Fibroblast of villous mesenchyme (primary cell): ENCODE results near the gene POLN. TPM values are rescaled to one million over a fixed set of nuclear protein-coding genes. Genes with fewer than 3 reads are reported as not detected.

Source experiments
- DNase-seq: peaks from one replicate; pipeline ENCODE4 v3.0.0-alpha.2; 2010; ENCODE audit warnings: low read depth
- H3K4me3 ChIP-seq: 2 replicates; pipeline ENCODE4 v1.5.1; 2011; ENCODE audit warnings: low read depth, mild to moderate bottlenecking, low read length
- total RNA-seq: library from RNA; depleted of rRNA; stranded (reverse); fragments of >200 nt; gene quantifications from 2 replicates; pipeline ENCODE4 v1.2.3, GENCODE V29; 2012
- TF ChIP-seq, protein P1 (sequence below): IDR thresholded peaks from 2 replicates; pipeline ENCODE4 v1.5.1; 2012; ENCODE audit warnings: low read depth, mild to moderate bottlenecking, low read length; ENCODE audit not compliant: insufficient read depth

Gene POLN
- total RNA-seq, 1 donor, result 4.7 TPM

DNA sequence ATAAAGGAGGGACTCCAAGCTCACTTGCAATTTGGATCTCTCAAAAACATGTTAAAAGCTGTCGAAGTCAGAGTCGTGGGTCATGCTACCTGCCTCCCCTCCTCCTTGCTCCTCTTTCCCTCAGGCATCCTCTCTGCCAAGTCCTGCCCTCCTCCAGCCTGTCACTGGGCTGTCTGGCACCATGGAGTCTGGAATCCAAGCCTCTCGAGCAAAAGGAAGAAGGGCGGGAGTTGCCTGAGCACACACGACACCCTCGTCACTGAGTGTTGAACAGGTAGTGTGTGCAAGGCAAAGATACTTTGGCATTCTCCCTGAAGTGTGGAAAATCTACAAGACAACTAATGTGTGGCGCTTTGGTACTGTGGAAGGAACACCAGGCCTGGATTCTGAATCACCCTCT lies 62.2 kb downstream of the POLN start:
- DNase-seq, result no peak
- TF ChIP-seq, protein P1, sequence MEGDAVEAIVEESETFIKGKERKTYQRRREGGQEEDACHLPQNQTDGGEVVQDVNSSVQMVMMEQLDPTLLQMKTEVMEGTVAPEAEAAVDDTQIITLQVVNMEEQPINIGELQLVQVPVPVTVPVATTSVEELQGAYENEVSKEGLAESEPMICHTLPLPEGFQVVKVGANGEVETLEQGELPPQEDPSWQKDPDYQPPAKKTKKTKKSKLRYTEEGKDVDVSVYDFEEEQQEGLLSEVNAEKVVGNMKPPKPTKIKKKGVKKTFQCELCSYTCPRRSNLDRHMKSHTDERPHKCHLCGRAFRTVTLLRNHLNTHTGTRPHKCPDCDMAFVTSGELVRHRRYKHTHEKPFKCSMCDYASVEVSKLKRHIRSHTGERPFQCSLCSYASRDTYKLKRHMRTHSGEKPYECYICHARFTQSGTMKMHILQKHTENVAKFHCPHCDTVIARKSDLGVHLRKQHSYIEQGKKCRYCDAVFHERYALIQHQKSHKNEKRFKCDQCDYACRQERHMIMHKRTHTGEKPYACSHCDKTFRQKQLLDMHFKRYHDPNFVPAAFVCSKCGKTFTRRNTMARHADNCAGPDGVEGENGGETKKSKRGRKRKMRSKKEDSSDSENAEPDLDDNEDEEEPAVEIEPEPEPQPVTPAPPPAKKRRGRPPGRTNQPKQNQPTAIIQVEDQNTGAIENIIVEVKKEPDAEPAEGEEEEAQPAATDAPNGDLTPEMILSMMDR, result no peak
- H3K4me3 ChIP-seq, result no peak overlapping the region

- TF ChIP-seq, protein P1, result no peak
- DNase-seq, result no peak
- H3K4me3 ChIP-seq, result no peak overlapping the region
Observed at GRCh38 chr4:2178986-2179385, 62.9 kb downstream of the POLN start.

- DNase-seq, result no peak
Observed at GRCh38 chr4:2177443-2178093, 64.4 kb downstream of the POLN start.

DNA sequence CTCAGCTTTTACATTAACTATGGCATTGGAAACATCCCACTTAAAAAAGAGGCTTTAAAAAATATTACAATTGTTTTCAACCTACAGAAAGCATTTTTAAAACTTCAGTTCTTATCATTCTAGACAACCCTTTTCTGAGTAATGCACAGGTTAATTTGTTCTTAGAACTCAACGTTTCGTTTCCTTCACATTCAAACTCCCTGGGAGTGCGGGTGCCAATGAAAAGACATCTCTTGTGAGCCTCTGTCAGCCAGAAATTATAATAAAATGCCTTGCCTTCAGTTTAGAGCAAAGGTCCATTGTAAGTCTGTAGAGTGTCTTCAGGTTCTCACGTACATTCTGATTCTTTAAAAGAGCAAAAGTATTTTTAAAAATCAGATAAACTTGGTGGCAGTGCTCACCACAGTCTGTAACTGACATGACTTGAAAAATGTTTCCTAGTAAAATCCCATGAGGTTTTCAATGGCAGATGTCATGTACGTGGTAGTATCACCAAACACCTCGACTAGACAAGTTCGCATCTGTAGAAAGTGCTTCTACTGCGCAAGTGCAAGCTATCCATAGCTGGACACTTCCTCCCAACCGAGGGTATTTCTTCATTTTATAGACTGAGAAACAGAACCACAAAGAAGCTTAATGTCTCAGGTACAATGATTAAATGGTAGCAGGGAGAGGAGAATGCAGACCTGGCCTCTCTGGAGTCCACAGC lies 65.8 kb downstream of the POLN start:
- TF ChIP-seq, protein P1, result no peak
- DNase-seq, result no peak
- H3K4me3 ChIP-seq, result no peak overlapping the region

More at GRCh38 chr4:2177443-2178093, 64.4 kb downstream of the POLN start:
- H3K4me3 ChIP-seq, result no peak overlapping the region
- TF ChIP-seq, protein P1, result no peak

GRCh38 chr4:2174061-2174460 lies 67.9 kb downstream of the POLN start:
- no peak overlapping the region for H3K4me3 ChIP-seq
- DNase-seq, result no peak
- TF ChIP-seq, protein P1, result no peak

- no peak overlapping the region for H3K4me3 ChIP-seq
- no peak for DNase-seq
- TF ChIP-seq, protein P1, result no peak
Observed at GRCh38 chr4:2172627-2173231, 69.2 kb downstream of the POLN start.
